Transverse colon (tissue), 4 donors: ENCODE measurements around the gene MICAL2.

Source experiments
- POLR2AphosphoS5 ChIP-seq, 3 donors: sonication (generic); formaldehyde crosslinking; IDR thresholded peaks; one replicate each; pipeline ENCODE4 v1.6.1; 2016; ENCODE audit warnings: antibody characterized with exemption in 3 of 3
- TF ChIP-seq, protein P1 (sequence below), 5 experiments: fragments of 200-600 bp in 3 of 5; fragments of 450-650 bp in 2 of 5; sonication (generic) in 3 of 5; IDR thresholded peaks; 1 replicate in 2 of 5; 2 replicates in 3 of 5; pipeline ENCODE4 v1.5.1; 2016 to 2017; ENCODE audit warnings: antibody characterized with exemption in 5 of 5, inconsistent platforms in 3 of 5, mild to moderate bottlenecking in 2 of 5, moderate library complexity in 1 of 5

DNA sequence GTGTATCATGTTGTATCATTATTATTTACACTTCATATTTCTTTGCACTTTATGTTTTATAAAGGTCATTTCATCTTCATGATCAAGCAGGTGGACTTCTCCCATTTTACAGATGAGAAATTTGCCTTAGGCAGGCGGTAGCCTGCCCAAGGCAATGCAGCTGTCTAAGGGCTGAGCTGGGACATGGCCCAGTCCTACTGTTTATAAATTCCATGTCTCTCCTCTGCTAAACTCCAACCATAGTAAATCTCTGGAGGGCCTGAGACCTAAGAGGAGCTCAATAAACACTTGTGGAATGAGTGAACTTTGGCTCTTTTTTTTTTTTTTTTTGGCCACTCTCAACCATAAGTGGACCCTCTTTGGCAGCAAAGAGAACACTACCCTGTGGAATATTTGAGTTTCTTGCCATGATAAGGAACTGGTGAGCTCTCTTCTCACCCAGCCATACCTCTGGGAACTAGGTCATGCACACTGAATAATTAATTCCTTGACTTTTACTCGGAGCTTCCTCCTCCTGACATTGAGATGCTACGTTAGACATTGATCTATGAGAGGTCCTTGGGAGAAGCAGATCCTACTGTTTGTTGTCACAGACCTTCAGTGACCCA is 29.9 kb downstream of the MICAL2 start:
- TF ChIP-seq, protein P1, sequence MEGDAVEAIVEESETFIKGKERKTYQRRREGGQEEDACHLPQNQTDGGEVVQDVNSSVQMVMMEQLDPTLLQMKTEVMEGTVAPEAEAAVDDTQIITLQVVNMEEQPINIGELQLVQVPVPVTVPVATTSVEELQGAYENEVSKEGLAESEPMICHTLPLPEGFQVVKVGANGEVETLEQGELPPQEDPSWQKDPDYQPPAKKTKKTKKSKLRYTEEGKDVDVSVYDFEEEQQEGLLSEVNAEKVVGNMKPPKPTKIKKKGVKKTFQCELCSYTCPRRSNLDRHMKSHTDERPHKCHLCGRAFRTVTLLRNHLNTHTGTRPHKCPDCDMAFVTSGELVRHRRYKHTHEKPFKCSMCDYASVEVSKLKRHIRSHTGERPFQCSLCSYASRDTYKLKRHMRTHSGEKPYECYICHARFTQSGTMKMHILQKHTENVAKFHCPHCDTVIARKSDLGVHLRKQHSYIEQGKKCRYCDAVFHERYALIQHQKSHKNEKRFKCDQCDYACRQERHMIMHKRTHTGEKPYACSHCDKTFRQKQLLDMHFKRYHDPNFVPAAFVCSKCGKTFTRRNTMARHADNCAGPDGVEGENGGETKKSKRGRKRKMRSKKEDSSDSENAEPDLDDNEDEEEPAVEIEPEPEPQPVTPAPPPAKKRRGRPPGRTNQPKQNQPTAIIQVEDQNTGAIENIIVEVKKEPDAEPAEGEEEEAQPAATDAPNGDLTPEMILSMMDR (IDR thresholded peaks at IDR 0.05) = no peak
- TF ChIP-seq POLR2AphosphoS5 (IDR thresholded peaks at IDR 0.05) = no peak
